NCI-H1417 treated with DMSO at 0.1 percent for 48 hours (cell line): ENCODE results near the gene REV3L.
A peak's percentile ranks its signal among the peaks of the same experiment; 100 is the strongest.
"Not testable (repeated sequence)": the region's sequence is repeated elsewhere in the genome, so short reads cannot be mapped to it uniquely, and the experiment has no call there.

Experiments used
- DNase-seq: peaks from one replicate; lab custom pipeline; 2025; lab: John Stamatoyannopoulos, UW

Gene REV3L

DNA sequence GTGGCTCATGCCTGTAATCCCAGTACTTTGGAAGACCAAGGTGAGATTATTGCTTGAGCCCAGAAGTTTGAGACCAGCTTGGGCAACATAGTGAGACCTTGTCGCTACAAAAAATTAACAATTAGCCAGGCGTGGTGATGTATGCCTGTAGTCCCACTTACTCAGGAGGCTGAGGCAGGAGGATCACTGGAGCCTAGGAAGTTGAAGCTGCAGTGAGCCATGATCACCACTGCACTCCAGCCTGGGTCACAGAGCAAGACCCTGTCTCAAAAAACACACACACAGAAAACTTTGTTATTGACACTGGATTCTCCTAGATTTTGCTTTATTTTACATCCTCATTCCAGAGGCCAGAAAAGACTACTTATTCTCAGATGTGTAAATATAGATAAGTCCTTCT lies 9.5 kb upstream of the REV3L start:
- no peak for DNase-seq

DNA sequence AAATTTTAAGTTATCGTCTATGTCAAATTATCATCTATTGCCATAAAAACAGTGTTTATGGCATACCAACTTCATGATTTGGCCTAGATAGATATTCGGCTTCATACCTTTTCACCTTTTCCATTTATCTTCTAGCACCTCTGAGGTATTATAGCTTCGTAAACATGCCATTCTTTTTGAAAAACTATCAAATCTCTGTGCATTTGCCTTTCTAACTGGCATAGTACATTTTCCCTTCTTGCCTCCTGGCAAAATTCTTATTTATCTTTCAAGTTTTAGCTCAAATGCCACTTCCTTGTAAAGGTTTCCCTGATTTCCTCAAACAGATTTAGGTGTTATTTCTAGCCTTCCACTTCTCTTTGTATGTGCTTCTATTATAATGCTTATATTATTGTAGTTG lies 7.0 kb upstream of the REV3L start:
- DNase-seq: no peak

DNA sequence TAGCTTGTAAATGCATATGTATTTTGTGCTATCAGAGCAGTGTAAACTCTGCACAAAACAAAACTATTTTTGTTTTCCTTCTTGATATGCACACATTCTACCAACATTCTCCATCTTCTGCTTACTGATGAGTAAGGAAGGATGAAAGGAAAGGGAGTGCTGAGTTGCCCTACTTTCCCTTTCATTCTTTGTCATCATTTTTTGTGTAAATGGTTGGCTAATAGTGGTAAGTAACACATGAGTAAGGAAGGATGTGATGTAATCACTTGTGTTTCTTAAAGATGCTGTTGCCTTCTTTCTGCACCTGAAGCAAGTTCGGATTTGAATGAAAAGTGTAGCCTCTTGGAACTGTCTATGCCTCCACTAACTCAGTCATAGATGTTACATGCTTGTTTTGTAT lies 4.6 kb upstream of the REV3L start:
- no peak for DNase-seq

DNA sequence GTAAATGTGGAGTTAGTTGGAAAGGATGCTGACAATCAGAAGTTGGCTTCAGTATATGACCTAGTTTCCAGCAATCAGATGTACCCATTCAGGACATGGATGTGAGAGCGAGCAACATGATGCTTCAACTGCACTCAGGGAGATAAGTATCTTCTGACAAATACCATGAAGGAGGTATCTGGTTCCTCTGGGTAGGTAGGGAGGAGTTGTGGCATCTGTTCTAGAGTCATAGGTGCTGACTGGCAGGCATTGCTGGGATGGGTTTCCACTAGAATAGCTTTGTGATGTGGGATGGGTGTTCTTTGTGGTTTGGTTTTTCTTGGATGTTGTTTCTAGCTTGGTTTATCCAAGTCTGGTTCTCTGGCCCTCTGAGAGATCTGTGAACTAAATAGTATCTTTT lies 3.9 kb upstream of the REV3L start:
- DNase-seq: no peak

DNA sequence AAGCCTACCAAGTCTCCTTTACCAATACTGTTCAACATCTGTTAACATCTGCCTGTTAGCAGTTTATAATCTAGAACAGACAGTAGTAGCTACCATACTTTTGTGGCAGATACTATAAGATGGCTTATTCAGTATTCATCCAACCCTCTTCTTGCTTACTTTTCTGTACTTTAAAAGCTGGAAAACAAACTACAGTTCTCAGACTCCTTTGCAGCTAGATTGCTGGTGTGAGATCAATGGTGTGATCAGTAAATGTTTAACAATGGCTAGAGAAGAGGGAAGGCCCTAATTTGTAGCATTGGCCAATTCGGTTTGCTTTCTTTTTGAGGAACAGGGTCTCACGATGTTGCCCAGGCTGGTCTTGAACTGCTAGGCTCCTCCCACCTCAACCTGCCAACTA lies 3.5 kb upstream of the REV3L start:
- DNase-seq: no peak

DNA sequence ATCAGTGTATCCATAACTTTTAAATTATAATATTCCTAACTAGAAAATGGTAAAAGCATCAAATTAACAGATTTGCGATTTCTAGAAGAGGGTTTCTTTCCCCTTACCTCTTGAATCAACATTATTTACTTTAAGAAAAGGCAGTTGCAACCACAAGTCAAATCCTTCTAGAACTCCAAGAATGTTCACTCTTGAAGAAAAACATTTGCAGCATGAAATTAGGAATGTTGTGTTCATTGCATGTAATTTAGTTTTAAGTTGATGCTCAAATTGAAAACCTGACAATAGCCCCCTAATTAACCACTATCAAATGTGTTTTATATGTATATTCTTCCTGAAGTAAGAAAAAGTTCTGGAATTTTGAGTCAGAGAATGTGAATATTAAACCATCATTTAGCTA lies 2.3 kb upstream of the REV3L start:
- DNase-seq: no peak

DNA sequence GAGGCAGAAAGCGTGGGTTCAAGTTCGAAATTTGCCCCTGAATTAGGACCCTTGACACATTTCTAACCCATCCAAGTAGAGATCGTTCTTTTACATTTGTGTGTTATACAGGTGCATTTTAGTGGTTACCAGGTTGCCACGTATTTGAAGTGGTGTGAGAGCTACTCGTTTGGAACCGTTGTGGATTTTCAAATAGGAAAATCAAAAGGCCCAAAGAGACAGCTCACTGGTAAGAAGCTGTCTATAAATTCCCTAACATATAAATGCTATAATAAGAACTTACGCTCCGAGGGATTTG lies 1.6 kb upstream of the REV3L start:
- no peak for DNase-seq

DNA sequence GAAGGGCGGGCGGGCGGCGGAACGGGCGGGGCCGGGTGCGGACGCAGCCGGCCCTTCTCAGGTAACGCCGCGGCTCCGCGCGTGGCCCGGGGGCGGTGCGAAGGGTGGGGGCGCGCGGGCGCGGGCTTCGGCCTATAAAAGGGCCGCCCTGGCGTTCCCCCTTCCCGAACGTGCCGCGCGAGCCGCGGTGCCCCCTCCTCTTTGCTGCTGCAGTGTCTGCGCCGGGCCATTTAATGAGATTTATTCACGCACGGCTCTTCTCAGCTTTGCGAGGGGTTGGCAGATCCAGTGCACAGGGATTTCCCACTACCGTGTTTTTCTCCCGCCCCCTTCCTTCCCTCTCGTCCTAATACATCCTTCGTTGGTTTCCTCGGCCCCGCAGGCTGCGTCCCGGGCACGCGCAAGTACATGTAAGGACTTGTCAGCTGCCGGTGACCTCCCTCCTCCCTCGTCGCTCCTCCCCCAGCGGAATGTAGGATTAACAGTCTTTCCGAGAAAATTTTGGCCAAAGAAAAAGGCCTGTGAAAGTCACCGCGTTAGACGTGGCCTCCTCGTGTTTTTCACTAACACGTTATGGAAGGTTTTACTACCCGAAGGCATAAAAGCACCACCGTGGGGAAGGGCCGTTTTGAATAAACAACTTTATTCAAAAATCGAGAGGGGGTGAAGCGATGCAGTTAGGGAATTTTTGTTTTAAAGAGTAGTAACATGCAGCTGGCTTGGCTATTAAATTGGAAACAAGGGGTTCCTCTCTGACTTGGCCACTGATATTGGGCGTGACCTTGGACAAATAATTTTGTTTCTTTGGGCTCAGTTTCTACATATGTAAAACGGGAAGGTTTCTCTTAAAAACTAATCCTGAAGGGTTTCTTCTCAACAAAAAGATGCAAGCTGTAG lies 966 bp upstream of the REV3L start:
- peak; percentile 48 for DNase-seq

DNA sequence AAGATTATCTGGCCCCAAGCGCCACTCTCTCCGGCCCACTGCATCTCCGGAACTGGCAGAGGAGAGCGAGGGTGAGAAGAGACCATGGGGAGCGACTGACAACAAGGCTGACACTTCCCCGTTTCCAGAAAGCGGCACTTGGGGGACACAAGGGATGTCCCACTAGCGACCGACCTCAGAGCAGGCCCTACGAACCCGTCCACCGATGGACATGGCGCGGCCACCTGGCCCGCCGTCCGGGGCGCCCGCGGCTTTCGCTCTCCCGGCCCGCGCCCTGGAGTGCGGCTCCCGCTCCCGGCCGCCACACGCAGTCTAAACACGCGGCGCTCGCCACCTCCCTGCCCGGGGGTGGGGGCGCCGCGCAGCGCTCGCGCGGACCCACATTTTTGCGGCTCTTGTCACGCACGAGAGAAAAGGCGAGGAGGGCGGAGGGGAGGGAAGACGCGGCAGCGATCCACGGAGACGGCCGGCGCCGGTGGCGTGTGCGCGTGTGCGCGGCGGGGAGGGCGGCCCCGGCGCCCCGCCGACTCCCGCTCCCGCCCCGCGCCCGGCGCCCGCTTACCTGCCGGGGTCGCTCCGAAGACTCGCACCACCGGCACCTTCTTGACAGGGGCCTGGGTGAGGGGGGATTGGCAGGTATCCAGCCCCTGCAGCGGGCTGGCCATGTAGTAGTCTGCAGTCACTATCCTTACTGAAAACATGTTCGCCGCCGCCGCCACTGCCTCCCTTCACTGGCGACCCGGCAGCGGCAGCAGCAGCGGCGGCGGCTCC lies 645 bp downstream of the REV3L start:
- no peak for DNase-seq

DNA sequence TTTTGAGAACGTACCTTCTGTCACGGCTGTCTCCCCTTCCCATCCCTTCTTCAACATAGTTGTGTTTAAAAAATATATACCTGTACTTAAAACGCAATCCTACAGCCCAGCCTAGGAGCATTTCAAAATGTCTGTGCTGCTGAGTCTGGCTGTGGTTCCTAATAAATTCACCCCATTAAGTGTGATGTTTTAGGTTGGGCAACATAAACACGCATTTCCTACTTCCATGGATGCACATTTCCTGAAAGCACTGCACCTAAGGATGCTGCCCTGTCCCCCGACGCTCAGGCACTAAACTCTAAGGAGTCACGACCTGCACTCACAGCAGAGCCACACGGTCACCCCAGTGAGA lies 1.2 kb downstream of the REV3L start:
- DNase-seq: no peak

DNA sequence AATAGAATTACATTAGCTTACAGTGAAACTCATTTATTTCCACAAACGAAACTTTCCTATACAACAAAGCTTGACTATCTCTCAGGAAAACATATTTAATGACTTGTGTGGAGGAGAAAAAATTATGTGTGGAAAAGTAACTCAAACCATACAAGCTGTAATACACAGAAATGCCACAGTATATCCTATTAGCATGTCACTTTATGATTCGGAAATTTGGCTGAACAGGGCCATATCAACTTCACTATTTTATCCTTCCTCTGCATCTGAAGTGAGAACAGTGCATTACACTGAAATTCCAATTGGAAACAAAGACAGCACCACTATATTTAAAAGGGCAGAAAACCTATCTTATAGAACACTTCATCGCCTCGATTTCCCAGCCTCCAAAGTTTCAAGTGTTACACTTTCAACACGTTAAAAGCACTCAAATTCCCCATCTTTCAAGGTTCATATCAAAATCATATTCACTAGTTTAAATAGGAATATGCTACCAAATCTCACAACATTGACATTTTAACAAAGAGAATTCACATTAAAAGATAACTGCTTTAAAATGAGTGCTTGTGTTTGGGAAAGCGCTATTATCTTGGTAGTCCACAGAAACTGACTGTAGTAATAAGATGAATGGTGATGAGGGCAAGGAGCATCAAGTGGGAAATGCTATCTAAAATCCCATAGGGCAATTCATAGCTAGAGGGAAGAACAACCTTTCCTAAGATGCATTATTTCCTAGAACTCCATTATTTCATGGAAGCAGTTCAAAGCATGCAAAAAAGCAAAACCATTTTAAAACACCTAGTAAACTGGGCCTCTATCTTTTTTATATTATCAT lies 1.8 kb downstream of the REV3L start:
- DNase-seq: no peak

DNA sequence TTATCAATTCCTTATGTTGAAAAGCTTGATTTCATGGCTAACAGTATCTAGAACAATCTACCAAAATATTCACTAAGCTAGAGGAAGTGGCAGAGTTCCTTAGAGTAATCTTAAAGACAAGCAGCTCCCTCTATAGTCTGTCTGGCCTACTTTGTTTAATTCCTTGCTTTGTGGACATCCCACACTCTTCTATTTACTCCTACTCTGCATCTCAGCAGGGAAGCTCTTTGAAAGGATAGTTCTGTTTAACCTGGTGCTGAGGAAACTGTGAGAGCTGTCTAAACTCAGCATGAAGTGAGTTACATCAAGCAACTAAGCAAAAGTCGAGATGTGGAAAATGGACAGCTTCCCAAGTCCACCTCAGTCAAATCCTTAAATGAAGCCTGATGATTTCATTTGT lies 4.3 kb downstream of the REV3L start:
- peak; percentile 69 for DNase-seq

DNA sequence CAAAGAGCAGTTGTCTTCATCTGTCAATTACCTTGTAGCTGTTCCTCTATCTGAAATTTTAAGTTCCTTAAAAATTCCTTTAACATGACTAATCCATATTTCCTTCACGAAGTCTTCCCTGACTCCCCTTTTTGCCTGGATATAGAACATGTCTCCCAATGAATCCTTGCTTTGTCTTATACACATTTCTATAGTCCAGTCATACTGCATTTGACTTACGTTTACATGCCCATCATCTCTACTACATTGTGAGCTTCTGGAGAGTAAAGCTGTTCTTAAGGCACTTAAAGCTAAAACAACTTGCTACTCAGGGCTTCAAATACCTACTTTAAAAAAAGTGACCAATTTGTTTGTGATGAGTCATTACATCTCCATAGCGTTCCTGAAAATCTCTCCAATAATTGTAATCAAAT lies 4.9 kb downstream of the REV3L start:
- no peak for DNase-seq

DNA sequence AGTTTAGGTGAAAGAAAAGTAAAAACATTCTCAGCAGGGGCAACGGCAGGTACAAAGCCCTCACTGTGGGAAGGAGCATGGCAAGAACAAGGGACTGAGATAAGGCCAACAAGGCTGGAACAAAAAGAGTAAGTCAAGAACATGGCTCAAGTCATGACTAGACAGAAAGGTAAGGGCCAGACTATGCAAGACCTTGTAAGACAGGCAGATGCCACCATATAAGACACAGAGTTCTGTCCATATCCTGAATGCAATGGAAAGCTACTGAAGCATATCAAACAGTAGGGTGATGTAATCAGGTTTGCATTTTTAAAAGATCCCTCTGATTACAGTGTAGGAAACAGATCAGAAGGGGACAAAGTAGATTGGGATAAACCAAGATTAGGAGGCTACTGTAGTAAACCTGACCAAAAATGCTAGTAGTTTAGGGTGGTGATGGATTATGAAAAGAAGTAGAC lies 5.5 kb downstream of the REV3L start:
- no peak for DNase-seq

DNA sequence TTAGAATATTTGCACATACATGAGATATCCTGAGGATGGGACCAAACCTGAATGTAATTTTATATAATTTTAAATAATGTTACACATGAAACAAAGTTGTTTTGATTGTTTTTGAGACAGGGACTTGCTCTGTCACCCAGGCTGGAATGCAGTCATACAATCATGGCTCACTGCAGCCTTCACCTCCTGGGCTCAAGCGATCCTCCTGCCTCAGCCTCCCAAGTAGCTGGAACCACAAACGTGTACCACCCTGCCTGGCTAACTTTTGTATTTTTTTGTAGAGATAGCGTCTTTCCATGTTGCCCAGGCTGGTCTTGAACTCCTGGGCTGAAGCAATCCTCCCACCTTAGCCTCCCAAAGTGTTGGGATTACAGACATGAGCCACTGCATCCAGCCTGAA lies 7.0 kb downstream of the REV3L start:
- not testable (repeated sequence) for DNase-seq

DNA sequence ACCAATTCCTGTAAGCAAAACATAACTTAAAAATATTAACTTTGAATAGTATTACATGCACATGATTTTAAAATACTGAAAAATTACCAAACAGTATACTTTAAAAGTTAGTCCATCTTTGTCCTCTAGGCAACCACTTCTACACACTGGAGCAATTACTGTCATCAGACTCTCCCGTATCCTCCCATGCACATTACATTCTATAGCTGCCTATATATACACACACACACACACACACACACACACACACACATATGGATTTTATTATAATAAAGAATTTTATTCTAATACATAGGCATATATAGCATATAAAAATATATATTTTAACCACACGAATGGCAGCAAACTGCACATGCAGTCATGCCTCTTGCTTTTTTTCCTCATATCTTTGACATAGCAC lies 8.2 kb downstream of the REV3L start:
- no peak for DNase-seq

DNA sequence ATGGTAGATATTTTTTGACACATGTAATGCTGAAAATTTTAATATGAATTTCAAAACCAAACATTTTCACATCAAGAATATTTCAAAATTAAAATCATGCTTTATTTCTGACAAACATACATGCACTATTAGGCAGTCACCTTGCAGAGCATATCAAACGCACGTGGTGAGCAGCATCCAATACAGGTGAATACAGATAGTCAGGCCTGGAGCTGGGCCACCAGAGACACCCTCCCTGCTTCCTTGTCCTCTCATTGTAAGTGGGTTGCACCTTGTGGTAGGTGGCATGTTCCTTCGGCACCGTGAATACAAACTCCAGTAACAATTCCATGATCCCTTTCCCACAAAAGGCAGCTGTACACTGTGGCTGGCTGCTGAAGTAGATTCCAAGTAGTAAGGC lies 8.9 kb downstream of the REV3L start:
- DNase-seq: no peak

DNA sequence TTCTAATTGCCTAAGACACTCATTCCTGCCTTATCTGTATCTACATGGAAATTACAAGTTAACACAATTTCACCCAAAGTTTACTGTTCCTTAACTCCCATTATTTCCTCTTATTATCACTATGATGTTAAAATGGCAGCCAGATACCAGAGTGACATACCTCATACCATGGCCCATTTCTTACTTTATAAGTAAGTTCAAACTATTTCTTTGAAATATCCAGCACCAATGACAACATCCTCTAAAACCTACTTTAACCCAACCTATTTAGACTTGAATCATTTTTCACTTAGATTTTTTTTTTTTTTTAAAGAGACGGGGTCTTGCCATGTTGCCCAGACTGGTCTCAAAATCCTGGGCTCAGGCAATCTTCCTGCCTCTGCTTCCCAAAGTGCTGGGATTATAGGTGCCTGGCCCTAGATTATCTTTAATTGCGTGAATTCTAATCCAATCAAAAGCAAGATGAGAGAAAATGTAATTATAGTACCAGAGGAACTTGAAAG lies 10.0 kb downstream of the REV3L start:
- DNase-seq: no peak

DNA sequence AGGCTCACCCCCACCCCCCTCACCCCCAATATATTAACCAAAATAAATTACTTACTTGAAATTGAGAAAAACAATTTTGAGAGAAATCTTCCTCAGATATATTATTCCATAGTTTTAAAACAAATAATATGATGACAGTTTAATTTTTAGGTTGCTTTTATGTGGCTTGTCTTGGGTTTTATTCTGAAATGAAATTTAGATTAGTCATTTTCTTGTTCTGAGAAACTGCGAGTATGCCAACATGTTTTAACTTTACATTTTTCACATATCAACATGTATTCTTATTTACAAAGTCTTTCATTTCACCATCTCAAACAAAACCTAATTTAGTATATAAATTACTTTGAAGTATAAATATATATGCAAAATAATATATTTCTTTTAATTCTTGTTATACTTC lies 11.1 kb downstream of the REV3L start:
- no peak for DNase-seq

DNA sequence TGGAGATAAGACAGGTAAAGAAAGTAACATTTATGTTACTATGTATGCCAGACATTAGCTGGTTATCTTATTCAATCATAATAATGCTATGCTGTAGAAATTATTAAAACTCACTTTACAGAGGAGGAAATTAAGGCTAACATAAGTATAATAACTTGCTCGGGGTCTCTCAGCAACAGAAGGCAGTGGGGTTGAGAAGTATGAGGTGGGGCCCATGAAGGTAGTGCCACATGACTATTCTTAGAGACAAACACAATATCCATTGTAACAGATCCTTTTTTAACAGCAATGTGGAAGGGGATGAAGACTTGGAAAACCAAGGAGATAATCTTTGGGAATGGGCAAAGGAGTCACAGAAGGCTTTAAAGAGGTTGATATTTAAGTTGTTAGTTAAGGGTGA lies 11.5 kb downstream of the REV3L start:
- DNase-seq: no peak

DNA sequence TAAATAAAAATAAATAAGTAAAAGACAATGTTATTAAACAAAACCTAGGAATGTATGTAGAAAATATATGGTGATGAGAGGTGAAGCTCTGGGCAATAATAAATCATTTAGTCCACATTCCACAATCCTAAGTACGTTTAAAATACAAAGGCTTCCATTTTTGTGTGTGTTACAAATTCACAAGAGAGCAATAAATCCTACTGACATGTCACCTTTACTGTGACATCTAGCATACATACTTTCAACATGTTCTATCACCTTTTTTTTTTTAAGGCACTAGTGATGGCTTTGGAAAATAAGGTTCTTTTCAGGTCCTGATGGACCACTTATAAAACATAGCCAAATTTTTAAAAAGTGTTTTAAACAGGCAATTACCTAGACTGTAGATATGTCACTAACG lies 12.0 kb downstream of the REV3L start:
- DNase-seq: no peak

DNA sequence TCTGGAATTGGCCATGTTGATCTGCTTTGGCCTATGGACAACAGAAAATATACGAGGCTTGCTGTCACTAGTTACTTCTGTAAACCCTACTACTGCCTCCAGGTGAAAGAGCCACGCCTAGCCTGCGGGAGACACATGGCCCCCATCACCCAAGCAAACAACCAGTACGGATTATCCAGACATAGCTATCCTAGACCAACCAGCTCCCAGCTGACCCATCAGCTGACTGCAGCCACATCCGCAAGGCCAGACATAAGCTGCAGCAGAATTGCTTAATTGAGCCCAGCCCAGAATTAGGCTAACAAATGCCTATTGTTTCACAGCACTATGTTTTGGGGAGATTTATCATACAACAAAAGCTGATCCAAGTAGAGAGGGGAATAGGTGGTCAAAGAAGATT lies 13.5 kb downstream of the REV3L start:
- DNase-seq: no peak
